Left lobe of liver (tissue), 2 donors: Measurements from ENCODE around the gene CKAP4. TPM values are rescaled to one million over a fixed set of nuclear protein-coding genes. Genes with fewer than 3 reads are reported as not detected.

Experiments
- ATAC-seq: fragments of 200-7000 bp; cut with Tn5 transposase; one replicate; pipeline ENCODE4 v1.9.1; 2020; ENCODE audit warnings: mild to moderate bottlenecking, moderate library complexity
- DNase-seq: peaks from one replicate; pipeline ENCODE4 v3.0.0-alpha.2; 2020; ENCODE audit warnings: low spot score
- total RNA-seq: library from RNA; stranded (reverse); gene quantifications from one replicate; pipeline ENCODE4 v1.2.1, GENCODE V29; 2021
- donor health status: DM: no; HTN: no; CAD: no; lungs with moderate emphysema.
- donor health status: DM: no; HTN: yes; CAD: no.

Gene CKAP4
- total RNA-seq, 1 donor from 2014 or later = 22.6 TPM

- ATAC-seq (peak; percentile 3), DNase-seq (no peak)
Observed at GRCh38 chr12:106275458-106275857, 27.6 kb upstream of the CKAP4 start.

DNA sequence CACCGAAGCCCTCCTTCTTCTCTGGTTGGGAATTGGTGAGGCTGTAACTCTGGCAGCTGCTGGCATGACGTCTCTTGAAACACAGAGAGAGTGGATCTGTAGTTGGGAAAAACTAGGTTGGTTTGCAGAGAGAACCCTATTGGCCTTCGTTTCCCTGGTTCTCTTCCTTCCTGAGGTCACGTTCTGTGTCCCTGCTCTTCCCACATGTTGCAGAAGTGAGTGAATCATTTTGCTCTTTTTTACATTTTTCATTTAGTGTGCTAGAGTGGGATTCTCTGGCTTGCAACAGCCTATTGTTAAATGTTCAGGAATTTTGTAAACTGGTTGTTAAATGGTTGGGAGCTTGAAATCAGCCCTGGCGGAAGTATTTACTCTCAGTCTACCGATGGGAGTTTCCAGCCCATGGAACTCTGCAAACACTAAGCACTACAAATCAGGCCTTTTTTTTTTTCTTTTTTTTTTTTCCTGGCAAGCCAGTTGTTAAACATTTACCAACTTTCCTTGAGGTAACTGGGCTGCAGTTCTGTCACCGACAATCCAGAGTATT, 26.8 kb upstream of the CKAP4 start:
- no peak for DNase-seq
- peak; percentile 86 for ATAC-seq

DNA sequence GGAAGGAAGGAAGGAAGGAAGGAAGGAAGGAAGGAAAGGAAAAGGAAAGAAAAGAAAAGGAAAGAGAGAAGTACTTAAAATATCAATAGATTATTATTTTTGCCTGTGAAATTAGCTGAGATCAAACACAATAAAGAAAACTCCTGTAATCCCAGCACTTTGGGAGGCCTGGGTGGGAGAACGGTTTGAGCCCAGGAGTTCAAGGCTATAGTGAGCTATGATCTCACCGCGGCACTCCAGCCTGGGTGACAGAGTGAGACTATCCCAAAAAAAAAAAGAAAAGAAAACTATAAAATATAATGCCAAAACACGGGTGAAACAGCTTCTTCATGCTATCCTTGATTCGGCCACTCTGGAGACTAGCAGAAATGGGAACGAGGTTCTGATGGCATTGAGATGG, 26.2 kb upstream of the CKAP4 start:
- DNase-seq (no peak), ATAC-seq (no peak)

DNA sequence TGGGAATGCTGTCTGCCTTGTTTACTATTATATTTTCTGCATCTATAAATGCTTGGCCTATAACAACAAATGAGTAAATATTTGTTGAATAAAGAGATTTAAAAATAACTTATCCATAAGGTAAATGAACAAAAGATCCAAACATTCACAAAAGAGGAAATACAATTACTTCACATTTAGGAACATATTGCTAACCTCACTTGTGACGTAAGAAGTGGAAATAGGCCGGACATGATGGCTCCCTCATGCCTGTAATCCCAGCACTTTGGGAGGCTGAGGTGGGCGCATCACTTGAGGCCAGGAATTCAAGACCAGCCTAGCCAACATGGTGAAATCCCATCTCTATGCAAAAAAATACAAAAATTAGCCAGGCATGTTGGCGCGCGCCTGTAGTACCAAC, 25.7 kb upstream of the CKAP4 start:
- DNase-seq (no peak), ATAC-seq (no peak)

- no peak for DNase-seq
- peak; percentile 63 for ATAC-seq
Observed at GRCh38 chr12:106271575-106272505, 24.0 kb upstream of the CKAP4 start.

GRCh38 chr12:106269150-106269771, 21.4 kb upstream of the CKAP4 start:
- no peak for ATAC-seq
- DNase-seq = no peak

DNA sequence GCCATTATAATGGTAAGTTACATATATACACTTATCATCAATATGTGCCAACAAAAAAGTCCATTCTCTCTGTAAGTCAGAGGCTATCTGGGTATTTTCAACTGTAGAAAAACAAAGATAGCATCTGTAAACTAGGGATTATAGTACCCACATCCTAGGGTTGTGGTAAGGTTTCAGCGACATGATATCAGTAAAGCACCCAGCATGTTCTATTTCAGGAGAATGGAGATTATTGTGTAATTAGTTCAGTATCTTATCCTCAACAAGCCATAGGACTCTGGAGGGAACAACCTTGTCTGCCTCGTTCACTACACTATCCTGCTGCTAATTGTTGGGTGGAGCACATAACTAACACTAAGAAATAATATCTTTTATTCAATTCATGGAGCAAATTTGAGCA, 19.7 kb upstream of the CKAP4 start:
- ATAC-seq = no peak

GRCh38 chr12:106265116-106265515, 17.3 kb upstream of the CKAP4 start:
- DNase-seq = no peak
- no peak for ATAC-seq

More for the DNA sequence above, 19.7 kb upstream of the CKAP4 start:
- DNase-seq = no peak

DNA sequence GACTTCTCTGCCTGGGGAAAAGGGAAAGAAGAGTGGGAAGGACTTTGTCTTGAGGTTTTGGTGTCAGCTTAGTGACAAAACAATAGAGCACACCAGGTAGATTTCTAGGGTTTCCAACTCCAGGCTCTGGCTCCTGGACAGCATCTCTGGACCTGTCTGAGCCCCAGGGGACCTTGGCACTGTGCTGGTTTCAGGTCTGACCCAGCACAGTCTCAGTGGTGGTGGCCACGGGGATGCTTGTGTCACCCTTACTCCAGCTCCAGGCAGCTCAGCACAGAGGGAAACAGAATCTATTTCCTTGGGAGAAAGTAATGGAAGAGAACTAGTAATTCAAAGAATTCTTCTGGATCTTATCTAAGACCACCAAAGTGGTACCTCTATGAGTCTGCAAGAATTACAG, 11.1 kb upstream of the CKAP4 start:
- ATAC-seq (no peak), DNase-seq (no peak)

GRCh38 chr12:106258226-106258625, 10.4 kb upstream of the CKAP4 start:
- no peak for DNase-seq
- ATAC-seq = no peak

DNA sequence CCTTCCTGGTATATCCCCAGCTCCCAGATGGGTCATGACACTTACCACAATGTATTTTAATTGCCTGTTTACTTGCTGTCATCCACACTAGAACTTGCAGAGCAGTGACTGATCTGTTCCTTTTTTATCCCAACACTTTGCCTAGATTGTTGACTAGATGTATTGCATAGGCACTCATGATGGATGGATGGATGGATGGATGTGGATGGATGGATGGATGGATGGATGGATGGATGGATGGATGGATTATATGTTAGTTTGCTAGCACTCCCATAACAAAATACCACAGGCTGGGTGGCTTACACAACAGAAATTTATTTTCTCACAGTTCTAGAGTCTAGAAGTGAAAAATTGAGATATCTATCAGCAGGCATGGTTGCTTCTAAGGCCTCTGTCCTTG, 8.7 kb upstream of the CKAP4 start:
- no peak for ATAC-seq
- no peak for DNase-seq

DNA sequence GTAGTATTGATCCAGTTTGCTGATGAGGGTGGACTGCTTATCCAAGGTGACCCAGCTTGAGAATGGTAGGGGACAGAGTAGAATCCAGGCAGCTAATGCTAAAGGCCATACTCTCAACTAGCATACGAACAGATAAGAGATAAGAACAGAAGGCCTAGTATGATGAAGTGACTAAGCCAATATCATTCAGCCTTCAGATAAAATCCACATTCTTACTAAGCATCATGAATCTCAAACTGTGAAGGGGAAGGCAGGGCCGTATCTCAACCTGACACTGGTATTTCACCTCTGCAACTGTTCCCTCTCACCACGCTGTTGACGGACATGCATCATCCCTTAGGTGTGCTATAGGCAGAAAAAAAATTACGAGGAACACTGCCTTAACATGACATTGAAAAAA, 8.1 kb upstream of the CKAP4 start:
- ATAC-seq = no peak
- DNase-seq = no peak

- no peak for ATAC-seq
- DNase-seq = no peak
Observed at GRCh38 chr12:106255493-106255892, 7.7 kb upstream of the CKAP4 start.

GRCh38 chr12:106254724-106255123, 6.9 kb upstream of the CKAP4 start:
- DNase-seq (no peak), ATAC-seq (no peak)

- DNase-seq = no peak
- no peak for ATAC-seq
Observed at GRCh38 chr12:106251631-106252455, 4.0 kb upstream of the CKAP4 start.

DNA sequence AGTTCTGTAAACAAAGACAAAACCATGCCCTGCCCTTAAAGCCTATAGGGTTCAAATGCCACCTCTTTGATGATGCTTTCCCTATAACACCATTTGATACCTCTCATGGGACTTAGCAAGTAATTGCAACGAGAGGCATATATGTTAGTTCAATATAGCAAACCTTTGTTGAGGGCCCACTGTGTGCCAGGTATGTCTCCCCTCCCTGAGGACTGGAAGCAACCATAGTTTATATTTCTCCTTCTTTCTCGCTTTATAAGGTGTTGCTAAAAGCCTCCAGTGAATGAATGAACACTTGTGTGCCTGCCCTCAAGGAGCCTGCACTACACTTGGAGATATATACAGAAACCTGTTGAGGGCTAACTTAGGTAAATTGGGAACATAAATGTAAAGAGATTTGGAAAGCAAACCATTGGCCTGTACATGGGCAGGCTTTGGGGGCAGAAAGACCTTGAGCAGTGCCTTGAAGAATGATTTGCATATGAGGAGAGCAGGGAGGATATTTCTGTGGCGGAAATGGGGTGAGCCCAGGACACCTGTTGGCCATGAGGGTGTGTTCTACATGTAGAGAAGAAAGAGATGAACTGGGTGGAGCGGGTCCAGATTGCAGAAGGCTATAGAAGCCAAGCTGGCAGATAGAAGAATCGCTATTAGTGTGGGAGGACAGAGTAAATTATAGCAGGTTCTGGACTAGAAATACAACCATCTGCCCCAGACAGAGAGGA, 1.8 kb upstream of the CKAP4 start:
- no peak for DNase-seq

DNA sequence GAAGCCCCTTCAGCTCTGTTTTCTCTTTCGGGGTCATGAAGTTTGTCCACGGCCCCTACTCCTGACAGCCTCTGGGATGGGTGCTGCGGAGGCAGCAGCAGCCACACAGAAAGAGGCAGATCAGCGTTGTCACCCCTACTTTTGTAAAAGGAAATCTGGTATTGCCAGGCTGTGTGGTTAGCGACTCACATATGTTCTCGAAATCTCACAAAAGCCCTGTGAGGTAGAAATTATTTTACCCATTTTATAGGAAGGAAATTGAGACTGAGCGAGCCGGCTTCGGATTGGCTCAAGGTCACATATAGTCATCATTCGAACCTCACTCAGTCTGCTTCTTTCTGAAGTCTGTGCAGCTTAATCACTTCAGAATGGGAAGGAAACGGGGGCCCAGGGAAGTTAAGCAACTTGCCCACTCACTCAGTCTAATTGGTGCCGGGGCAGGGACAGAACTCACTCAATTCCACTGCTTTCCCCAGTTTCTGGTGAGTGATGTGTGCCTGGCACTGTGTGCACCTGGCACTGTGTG, 1.1 kb upstream of the CKAP4 start:
- ATAC-seq (peak; percentile 2), DNase-seq (no peak)

More for the DNA sequence above, 1.8 kb upstream of the CKAP4 start:
- no peak for ATAC-seq

DNA sequence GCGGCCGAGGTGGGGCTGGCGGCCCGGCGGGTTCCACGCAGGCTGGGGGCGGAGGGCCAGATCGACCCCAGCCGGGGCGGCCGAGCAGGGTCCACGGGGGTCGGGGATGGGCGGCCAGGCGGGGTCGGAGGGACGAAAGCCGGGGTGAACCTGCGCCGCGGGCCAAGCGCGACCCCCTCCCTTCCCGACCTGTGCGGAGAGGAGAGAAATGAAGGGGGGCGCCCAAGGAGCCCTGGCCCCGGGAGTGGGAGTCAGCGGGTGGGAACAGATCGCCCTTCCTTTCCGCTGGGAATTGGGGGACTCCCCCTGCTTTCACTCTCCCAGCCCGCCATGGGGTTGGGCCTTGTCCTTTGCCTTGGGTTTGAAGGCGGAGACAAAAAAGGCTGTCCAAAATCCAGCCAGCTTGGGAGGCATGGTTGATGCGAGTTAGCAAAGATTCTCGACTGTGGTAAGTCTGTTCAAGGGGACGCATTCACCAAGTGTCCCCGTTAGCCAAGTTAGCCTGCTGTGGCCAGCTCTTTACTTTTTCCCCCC, 559 bp upstream of the CKAP4 start:
- ATAC-seq (peak; percentile 76), DNase-seq (peak; percentile 81)

DNA sequence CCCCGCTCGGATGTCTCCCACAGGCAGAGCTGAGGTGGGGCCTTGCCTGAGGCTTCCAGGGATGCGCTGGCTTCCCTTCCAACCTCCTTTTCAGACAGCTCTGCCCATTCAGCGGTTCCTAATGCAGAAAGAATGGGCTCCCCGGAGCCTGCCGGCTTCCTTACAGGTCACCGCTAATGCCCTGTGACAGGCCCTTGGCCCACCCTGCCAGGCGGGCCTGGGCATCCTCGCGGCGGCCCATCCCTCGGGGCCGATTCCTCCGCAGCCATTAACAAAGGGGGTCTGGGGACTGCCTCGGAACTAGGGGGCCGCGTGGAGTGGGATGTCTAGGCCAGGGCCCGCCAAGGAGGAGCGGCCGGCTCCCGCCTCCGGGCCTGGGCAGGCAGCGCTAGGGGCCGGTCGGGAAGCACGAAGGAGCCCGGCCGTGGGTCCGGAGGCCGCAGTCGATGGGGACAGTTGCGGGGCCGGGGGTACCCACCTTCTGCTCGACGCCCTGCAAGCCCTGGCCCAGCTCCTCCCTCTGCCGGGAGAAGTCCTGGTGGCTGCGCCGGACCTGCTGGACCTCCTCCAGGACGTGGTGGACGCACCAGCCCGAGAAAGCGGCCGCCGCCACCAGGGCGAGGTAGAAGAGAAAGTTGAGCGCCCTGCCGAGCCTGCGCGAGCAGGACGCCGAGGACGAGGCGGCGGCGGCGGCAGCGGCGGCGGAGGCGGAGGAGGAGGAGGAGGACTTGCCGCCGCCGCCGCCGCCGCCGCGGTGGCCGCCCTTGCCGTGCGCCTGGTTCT, 738 bp downstream of the CKAP4 start:
- DNase-seq = peak; percentile 78
- peak; percentile 56 for ATAC-seq
